GM18909 (cell line): Measurements from ENCODE around the gene TBX5.

Experiments
- ATAC-seq: cut with Tn5 transposase; IDR thresholded peaks from one replicate; pipeline ENCODE4 v1.9.1; 2021; ENCODE audit warnings: mild to moderate bottlenecking; ENCODE audit not compliant: unreplicated experiment, poor library complexity

The TBX5 gene

DNA sequence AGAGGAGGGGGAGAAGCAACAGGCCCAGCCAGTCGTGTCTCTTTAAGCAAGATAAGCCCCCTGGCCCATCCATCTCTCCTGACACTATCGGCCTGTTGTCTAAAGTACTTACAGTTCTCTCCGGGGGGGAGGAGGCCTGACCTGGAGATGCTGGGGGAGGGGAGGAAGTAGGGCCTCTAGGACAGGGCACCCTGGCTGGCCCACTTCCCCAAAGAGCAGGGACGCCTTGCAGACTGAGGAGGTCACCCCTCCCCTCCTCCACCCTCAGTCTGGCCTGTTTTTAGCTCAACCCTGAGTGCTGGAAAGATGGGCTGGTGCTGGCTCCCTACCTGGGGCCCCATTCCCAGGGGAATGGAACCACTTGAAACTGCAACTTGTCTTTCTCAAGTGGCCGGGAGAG is 70.3 kb downstream of the TBX5 start:
- ATAC-seq: no peak

DNA sequence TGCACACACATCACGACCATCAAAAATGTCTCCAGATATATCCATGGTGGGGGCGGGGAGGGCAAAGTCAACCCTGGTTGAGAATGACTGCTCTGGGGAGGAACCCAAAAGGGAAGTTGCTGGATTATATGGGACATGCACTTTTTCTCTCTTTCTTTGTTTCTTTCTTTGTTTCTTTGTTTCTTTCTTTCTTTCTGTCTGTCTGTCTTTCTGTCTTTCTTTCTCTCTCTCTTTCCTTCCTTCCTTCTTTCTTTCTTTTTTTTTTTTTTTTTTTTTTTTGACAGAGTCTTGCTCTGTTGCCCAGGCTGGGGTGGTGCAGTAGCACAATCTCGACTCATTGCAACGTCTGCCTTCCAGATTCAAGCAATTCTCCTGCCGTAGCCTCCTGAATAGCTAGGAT is 71.5 kb downstream of the TBX5 start:
- ATAC-seq: no peak

DNA sequence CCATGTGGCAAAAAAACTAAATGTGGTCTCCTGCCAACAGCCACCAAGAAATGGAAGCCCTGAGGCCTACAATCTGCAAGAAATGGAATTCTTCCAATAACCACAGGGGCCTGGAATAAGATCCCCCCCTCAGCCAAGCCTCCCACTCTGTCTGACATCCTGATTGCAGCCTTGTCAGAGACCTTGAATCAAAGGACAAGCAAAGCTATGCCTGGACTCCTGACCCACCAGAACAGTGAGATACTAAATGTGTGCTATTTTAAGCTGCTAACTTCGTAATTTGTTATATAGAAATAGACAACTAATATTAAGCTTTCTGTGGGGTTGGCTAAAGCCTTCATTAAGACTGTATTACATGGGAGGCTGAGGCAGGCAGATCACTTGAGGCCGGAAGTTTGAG is 77.7 kb downstream of the TBX5 start:
- ATAC-seq: no peak

DNA sequence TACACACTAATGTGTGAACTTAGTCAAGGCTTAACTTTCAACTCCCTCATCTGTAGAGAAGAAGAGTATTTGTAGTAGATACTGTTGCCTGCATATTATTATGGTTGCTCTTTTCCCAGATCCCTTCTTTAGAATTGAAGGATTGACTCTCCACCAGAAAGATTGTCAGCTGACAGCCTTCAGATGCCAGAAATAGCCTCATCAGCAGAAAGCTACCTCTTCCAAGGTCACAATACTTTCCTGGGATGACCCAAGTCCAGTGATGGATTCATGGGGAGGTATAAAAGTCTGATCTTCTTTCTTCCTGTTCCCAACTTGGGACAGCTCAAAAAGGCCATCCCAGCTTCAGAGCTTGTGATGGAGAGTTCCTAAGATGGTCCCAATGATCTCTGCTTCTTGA is 78.2 kb downstream of the TBX5 start:
- ATAC-seq: no peak

DNA sequence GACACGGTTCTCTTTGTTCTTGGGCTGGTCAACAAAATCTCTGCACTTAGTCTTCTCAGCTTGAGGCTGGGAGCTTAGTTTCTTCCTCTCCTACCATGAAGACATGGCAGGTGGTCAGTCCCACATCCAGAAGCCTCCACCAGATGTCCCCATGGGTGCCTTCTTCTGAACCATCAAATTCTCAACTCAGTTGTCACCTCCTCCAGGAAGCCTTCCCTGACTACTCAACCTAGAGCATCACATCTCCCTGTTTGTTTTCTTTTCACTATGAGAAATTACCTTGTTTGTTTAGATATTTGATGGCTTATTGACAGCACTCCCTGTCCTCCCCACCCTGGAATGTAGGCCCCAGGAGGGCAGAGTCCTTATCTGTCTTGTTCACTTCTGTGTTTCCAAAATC is 84.4 kb downstream of the TBX5 start:
- ATAC-seq: no peak

DNA sequence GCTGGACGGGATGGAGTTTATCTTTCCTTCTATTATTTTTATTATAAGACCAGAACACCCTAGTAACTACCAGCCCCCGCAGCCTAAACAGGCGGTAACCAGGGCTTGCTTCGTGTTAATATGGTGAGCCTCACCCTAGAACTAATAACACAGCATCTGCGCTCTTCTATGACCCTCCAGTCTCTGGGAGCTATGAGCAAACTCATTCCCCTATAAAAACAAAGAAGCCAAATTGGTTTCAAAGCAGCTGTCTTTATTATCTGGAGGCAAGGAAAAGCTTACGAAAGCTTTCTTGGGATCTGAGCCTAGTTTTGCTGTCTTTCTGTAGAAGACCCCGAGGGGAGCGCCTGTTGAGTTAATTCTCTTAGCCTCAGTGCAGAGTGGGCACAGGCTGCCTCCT is 85.0 kb downstream of the TBX5 start:
- no peak for ATAC-seq

DNA sequence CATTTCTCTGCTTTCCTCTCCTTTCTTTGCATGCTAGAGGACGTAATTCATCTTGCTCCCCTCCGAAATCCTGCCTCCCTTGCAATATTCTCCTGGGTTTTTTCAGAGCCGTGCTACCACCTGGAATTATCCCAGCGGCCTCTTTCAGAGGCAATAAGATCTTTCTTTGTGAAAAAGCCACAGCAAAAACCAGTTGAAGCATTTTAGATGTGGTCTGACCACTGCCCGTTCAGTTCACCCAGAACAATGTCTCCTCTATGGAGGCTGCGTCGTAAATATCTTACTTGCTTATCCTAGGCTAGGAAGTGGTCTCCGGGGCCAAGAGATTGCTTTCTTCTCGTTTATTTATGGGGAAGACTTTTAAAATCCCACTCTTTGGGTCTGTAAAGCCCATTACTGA is 85.8 kb downstream of the TBX5 start:
- ATAC-seq: no peak

DNA sequence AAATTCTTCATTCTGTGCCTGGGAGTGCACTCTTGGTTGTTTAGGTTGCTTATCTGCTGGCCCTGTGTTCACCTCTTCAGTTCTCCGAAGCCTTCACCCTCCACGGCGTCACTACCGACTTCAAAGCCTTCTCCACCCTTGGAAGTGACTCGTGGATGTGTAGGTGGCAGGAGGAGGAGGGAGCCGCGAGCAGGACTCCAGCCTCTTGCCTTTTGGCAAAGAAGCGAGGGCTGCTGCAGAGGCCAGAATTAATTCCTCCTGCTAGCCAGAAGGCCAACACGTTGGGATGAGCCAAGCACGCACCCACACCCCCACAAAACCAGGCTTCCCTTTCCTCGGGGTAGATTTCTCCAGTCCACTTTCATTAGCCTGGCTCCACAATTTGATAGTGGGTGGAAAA is 86.5 kb downstream of the TBX5 start:
- no peak for ATAC-seq

DNA sequence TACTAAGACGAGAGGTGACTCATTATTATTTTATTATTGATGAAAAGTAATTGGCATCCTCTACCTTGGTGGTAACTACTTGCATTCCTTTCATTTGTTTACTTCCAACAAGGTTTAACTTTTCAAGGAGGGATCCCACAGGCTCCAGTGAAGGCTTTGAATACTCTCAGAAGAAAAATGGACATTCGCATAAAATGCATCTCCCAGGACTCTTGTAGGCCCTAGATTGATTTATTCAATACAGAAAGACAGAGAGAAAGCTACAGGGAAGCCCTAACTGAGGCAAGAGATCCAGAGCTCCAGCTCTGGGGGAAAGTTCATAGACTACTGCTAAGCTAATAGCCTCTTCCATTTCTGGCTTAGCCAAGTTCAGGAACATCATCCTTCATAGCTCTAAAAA is 87.0 kb downstream of the TBX5 start:
- ATAC-seq: no peak

DNA sequence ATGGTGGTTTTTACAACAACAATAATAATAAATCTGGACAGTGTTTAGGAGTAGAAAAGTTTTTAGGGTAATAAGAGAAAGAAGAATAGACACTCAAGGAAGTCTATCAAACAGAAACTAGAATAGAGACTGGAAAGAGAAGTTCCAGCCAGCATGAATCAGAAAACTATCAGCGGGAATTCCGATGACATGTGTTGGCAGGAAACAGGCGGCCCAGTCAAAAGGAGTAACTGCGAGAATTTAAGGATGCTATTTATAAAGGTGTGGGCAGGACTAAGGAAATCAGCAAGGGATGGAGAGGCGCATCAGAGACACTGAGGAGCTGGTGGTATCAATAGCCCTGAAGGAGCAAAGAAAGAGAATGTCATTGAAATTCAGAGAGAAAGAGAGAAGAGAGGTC is 89.9 kb downstream of the TBX5 start:
- ATAC-seq: no peak

DNA sequence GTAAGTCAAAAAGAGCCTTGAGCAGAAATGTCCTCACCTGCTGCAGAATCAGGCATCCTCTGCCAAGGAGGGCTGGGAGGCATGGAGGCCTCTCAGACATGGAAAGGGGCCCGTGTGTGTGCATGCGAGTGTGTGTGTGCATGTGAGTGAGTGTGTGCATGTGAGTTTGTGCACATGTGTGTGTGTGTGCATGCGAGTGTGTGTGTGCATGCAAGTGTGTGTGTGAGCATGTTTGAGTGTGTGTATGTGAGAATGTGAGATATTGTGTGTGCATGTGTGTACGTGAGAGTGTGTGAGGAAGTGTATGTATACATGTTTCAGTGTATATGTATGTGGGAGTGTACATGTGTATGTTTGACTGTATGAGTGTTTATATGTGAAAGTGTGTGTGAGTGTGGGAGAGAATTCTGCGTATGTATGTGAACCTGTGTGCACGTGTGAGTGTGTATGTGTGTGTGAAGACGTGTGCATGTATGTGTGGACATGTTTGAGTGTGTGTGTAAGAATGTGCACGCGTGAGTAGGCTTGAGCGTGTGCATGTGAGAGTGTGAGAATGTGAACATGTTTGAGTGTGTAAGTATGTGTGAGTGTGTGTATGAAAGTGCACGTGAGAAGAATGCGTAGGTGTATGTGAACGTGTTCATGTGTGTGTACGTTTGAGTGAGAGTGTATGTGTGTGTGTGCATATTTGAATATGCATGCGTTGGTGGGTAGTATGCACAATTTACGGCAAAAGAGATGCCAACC is 90.8 kb downstream of the TBX5 start:
- no peak for ATAC-seq

DNA sequence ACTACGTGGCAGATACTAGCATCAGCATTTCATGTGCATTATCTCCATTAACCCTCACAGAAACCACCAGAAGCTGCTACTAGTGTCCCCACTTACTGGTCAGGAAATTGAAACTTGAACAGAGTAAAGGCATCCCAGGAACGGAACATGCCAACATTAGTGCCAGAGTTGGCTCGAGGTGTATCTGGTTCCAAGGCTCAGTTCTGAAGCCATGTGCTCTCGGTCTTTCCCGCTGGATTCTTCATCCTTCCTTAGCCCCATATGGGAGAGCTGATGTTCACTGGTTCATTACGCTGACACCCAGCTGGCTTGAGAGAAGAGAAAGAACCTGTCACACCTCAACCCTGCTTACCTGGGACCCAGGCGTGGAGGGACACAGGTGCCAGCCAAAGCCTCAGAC is 91.5 kb downstream of the TBX5 start:
- no peak for ATAC-seq

DNA sequence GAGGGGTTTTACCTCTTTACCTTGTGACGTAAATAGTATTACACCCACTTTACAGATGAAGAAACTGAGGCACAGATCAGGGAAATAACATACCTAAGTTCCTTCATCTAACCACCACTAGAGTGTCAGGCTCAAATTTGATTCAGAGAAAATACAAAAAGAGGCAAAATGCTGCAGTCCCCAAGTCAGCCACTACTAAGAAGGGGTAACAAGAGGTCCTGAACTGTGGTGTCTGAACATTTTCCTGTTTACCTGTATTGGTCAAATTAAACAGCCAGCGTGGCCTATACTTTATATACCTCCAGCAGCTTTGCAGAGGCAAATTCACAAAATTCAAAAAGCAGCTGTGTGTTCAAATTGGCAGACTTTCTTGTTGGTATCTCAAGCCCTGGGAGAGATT is 92.0 kb downstream of the TBX5 start:
- no peak for ATAC-seq

DNA sequence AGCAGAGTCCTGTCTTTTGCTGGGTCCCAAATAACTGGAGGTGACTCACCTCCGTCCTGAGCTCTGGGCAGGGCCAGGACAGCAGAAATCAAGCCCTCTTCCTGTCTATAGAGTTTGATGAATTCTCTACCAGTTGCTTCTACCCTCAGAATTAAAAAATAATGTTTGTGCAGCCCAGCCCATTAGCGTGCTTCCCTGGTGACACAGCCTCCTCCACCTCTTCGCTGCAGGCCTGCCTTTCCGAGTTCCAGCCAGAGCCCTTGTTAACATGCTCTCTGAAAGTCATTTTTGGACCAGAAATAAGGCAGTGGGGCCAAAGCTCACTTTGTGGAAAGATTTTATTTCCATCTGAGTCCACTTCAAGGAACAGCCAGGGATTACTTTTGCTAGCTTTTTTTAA is 94.0 kb downstream of the TBX5 start:
- no peak for ATAC-seq

DNA sequence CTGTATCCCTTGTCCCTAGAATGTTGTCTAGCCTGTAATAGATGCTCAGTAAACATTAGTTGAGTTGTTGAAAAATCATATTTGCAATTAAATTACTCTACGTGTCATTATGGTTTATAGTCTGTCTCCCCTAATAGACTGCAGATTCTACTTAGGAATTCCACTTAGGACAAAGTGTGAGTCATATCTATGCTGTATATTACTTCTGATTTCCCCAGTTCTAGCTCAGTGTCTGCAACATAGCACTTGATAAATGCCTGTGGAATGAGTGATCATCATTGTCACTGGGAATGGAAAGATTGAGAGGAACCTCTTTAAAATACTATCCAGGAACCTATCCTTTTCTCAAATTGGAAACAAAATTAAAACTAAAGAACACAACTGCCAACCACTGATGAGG is 99.3 kb downstream of the TBX5 start:
- ATAC-seq: no peak

DNA sequence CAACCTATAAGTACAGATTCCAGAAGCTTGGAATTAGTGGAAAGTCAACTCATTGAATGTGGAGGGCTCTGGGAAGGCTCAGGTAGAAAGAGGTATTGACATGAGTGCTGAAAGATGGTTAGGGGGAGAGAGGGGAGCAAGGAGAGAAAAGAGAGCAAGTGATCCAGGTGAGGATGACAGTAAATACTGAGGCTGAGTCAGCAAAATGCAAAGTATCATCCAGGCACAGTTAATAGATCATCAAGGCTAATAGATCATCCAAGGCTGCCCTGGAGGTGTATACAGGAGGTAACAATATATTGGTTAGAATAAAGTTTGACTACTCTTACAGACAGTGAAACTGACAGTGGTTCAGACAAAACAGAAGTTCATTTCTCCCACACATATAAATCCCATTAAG is 100.5 kb downstream of the TBX5 start:
- no peak for ATAC-seq
